Measurements from ENCODE around the gene HEMGN.

GRCh38 chr9:97907046-97907445 is 30.9 kb downstream of the HEMGN start:
- TF ChIP-seq YY1 (IDR thresholded peaks at IDR 0.05; ENCODE audit: insufficient read depth, insufficient read length) (no peak), ZNF274 (IDR thresholded peaks at IDR 0.05; ENCODE audit: low read depth, low read length) (no peak), SUZ12 (IDR thresholded peaks at IDR 0.05; ENCODE audit: extremely low read depth, insufficient read depth, insufficient read length) (no peak)

Measured in NT2/D1 (cell line).